GM18505 (cell line): ENCODE data around the gene SH3BP4.

Source experiments
- ATAC-seq: cut with Tn5 transposase; IDR thresholded peaks from one replicate; pipeline ENCODE4 v1.9.1; 2021; ENCODE audit not compliant: unreplicated experiment
- POLR2A ChIP-seq: IDR thresholded peaks from 4 replicates; pipeline ENCODE4 v1.6.1; 2011; ENCODE audit warnings: borderline replicate concordance; ENCODE audit not compliant: insufficient read depth, insufficient read length; ENCODE audit errors: extremely low read depth

The SH3BP4 gene

GRCh38 chr2:235021752-235022151 is 69.9 kb downstream of the SH3BP4 start:
- TF ChIP-seq POLR2A: no peak
- ATAC-seq: no peak

DNA sequence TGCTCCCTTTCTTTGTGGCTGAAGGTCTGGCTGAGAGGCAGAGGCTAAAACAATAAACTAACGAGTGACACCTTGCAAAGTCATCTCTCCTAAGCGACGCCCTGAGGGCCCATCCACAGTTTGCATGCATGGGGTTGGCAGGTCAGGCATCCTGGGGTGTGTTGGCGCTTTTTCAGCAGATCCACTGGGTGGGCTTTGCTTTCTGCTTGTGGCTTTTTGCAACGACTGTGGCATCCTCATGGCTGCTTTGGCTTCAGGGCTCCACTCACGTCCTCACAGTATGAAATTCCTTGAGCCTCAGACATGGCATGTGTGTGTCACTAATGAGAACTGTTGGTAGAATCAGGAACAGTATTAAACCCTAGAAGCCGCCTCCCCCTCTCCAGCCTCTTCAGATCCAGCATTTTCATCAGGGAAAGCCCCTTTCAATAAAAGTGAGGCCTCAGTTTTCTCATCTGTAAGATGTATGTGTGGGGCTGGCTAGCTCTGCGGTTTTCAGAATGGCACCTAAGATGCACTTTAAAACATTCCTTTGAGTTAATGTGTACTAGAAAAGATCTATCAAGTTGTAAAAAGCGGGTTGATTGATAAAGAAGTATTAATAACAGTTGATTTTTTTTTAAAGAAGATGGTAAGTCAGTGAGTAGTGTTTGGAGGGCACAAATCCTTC is 72.5 kb downstream of the SH3BP4 start:
- TF ChIP-seq POLR2A: no peak
- no peak for ATAC-seq

DNA sequence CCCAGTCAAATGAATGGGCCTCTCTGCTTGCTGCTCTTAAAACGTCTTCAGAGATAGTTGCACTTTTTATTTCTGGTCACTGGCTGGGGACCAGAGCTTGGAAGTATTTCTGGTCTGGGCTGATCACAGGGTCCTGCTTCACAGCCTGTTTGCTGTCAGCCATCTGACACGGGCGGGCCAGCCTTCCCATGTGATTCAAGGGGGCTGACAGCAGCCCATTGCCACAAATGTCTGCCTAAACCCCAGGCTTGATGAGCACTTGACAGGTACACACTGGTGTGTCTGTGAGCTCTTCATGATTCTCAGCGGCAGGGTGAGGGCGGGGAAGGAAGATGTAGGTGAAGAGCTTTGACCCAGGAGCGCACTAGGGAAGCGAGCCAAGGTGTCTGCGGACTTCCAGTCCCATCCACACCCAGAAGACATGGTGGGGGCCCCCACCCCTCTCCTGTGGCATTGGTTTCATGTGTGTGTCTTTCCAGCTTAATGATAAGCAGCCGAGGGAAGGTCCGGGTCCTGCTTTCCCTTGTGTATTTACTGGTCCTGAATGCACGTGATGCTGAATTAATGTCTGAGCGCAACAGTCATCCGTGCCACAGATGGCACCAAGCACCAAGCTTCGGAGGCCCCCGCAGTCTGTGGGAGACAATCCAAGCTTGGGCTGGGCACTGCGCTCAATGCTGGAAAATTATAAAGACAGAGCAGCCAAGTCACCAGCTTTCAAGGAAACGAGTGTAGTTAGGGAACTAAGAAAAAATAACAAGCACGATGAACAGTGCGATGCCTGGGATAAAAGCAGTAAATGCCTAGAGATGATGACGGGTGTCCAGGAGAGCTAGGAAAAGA is 73.3 kb downstream of the SH3BP4 start:
- no peak for TF ChIP-seq POLR2A
- ATAC-seq: no peak

GRCh38 chr2:235025800-235026536 is 74.2 kb downstream of the SH3BP4 start:
- no peak for TF ChIP-seq POLR2A
- no peak for ATAC-seq

DNA sequence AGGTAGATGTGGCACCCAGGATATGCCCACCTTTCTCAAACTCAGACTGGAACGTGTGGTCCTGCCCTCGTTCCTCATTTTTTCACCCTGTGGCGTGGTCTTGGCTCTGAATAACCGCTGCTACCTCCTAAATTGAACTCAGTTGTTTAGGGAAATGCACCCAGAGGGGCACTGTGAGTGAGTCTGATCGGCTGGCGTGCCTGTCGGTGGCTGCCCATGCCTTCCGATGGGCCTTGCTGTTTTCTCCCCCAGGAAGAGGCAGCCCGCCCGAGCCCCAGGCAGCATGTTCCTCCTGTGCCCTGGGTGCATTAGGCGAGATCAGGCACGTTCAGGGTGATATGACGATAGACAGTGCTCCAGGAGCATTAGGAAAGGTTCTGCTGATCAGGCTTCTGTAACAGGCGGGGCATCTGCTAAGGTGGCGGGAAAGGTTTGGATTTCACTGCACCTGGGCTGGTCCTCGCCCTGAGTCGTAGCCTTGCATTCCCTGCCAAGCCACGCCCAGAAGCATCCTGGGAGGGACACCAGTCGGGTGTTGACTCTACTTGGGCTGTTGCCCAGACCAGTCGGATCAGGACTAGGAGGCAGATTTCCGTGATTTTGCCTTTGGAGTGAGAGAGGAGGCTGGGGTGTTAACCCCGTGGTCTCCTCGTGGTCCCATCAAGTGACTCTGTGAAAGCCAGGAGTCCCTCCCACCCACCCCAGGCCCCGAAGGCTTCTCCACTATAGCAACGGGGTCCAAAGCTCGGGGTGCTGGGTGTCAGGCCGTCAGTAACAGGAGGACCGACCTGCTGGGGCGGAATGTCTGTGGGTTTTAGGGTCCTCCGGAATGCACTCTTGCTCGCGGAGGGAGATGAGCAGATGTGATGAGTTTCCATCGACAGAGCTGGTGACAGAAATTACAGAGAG is 75.1 kb downstream of the SH3BP4 start:
- no peak for ATAC-seq
- no peak for TF ChIP-seq POLR2A

GRCh38 chr2:235027558-235028214 is 75.9 kb downstream of the SH3BP4 start:
- TF ChIP-seq POLR2A: no peak
- ATAC-seq: no peak

GRCh38 chr2:235028646-235029045 is 76.8 kb downstream of the SH3BP4 start:
- ATAC-seq: no peak
- TF ChIP-seq POLR2A: no peak

DNA sequence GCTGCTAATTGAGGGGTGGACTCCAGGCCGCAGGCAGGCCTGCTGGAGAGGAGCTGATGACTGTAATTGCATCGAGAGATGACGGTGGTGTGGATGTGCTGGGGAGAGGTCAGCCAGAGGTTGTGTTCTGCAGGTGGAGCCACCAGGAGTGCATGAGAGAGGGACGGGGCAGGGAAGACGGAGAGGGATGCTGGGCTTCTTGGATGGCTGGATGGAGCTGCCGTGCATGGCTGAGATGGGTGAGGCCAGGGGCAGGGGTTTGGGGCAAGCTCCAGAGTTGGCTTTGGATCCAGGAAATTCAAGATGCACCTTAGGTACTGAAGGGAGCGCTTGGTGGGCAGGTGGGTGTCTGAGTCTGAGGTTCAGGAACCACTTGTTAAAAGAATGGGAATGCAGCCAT is 77.2 kb downstream of the SH3BP4 start:
- TF ChIP-seq POLR2A: no peak
- ATAC-seq: no peak

DNA sequence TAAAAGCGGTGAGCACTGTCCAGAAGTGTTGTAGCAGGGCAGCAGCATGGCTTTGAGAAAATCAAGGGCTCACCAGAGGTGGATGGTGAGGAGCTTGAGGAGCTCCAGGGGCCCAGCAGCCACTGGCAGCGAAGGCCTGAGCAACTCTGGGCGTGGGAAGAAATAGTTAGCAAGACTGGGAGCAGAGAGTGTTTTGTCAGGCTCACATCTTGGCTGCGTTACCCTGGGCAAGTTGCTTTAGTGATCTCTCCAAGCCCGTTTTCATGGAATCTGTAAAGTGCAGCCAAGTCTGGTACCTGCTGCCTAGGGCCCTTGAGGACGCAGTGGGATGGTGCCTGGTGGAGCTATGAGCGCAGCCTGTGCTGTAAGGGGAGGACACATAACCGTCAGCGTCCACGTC is 78.3 kb downstream of the SH3BP4 start:
- TF ChIP-seq POLR2A: no peak
- no peak for ATAC-seq

- TF ChIP-seq POLR2A: no peak
These were observed 79.1 kb downstream of the SH3BP4 start for GRCh38 chr2:235030936-235031335.

GRCh38 chr2:235031686-235032373 is 80.0 kb downstream of the SH3BP4 start:
- TF ChIP-seq POLR2A: no peak
- ATAC-seq: no peak

More at GRCh38 chr2:235030936-235031335, 79.1 kb downstream of the SH3BP4 start:
- ATAC-seq: no peak

DNA sequence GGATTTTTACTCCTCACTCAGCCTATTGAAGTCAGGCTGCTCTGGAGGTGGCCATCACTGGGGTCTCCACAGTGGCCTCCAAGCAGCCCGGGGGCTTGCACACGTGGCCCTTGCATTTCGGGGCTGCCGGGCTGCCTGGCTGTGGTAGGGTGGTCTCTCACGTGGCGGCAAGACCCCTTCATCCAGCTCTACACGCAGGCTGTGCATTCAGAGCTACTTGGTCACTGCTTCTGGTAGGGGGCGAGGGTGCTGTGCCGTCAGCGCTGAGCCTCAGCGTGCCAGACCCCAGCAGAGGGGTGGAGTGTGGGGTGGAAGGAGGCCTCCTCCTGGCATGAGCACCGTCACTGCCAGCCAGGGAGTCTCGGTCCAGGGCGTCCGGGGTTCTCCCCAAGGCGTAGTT is 80.6 kb downstream of the SH3BP4 start:
- TF ChIP-seq POLR2A: no peak
- ATAC-seq: no peak
